ENCODE measurements around the gene AQP5. TPM values are rescaled to one million over a fixed set of nuclear protein-coding genes. Genes with fewer than 3 reads are reported as not detected.

The AQP5 gene
- total and polyA plus RNA-seq, 2 of the 8 experiments (the other 6 are each of a cell fraction or from before 2014, with no cell fraction given): 2.5 to 3.2 TPM

- no peak overlapping the region for H4K5ac ChIP-seq (ENCODE audit: insufficient read length, low read depth, low read length)
- TF ChIP-seq KDM5A (IDR thresholded peaks at IDR 0.05; ENCODE audit: low read length) (no peak), YY1 (IDR thresholded peaks at IDR 0.05; ENCODE audit: low read depth, low read length) (no peak), KDM4A (IDR thresholded peaks at IDR 0.05; ENCODE audit: low read depth, low read length, severe bottlenecking) (no peak), CBX5 (IDR thresholded peaks at IDR 0.05; ENCODE audit: low read depth, low read length) (no peak), GTF2F1 (IDR thresholded peaks at IDR 0.05; ENCODE audit: borderline replicate concordance, low read depth, low read length) (no peak), NANOG (IDR thresholded peaks at IDR 0.05; ENCODE audit: insufficient read depth, low read depth, low read length, poor library complexity, severe bottlenecking) (no peak), CEBPB (IDR thresholded peaks at IDR 0.05; ENCODE audit: low read depth, low read length) (no peak), CBX8 (IDR thresholded peaks at IDR 0.05; ENCODE audit: borderline replicate concordance, low read depth, low read length) (no peak), SUZ12 (IDR thresholded peaks at IDR 0.05; ENCODE audit: low read length) (no peak), SP2 (IDR thresholded peaks at IDR 0.05; ENCODE audit: low read length) (no peak)
- H3K23ac ChIP-seq (ENCODE audit: insufficient read length): no peak overlapping the region
- no peak overlapping the region for H2AK5ac ChIP-seq (ENCODE audit: low read depth, low read length)
- no peak overlapping the region for H4K91ac ChIP-seq (replicated peaks; ENCODE audit: insufficient read length, low read length)
- no peaks in the 10 kb centered on the region for H3K79me1 ChIP-seq (ENCODE audit: low read depth, low read length)
- POLR2A ChIA-PET (ENCODE audit: partially characterized antibody): interaction anchor here (1.7 kb wide), 1 partner anchor 17 kb away, joined by 8 read pairs; no protein-coding TSS in a partner anchor
- no peaks in the 10 kb centered on the region for H3K79me2 ChIP-seq (ENCODE audit: control insufficient read depth in 1 of 2, insufficient read depth in 2 of 2, low read length in 2 of 2)
- H3K36me3 ChIP-seq (ENCODE audit: control insufficient read depth in 2 of 4, insufficient read depth in 4 of 4, low read length in 3 of 4): no peaks in the 10 kb centered on the region
- no peak overlapping the region for H2BK20ac ChIP-seq (ENCODE audit: low read length)
- H3K4ac ChIP-seq (replicated peaks; ENCODE audit: insufficient read length, low read depth, low read length): no peak overlapping the region
- no peak overlapping the region for H3K4me3 ChIP-seq (ENCODE audit: extremely low read depth in 1 of 4, insufficient read depth in 2 of 4, low read depth in 3 of 4, low read length in 4 of 4)
- no peaks in the 10 kb centered on the region for H3K9me3 ChIP-seq (ENCODE audit: insufficient read depth in 2 of 2, low read depth in 1 of 2, low read length in 1 of 2)
- no peaks in the 10 kb centered on the region; the same call in 1 of the 2 replicates for H3K23me2 ChIP-seq (ENCODE audit: low read depth, low read length)
- 84% methylated on average over 3 of the region's 3 CpGs; no CpG with 5 or more reads in 1 of the 2 experiments for WGBS, 2 experiments (ENCODE audit: extremely low coverage in 1 of 2, insufficient coverage in 1 of 2, insufficient read length in 1 of 2, insufficient replicate concordance in 2 of 2, low coverage in 1 of 2, low lambda C conversion rate in 2 of 2, missing lambda C conversion rate in 1 of 2)
- H3K9ac ChIP-seq (replicated peaks in 1 of 4; ENCODE audit: extremely low read depth in 1 of 4, low read depth in 3 of 4, low read length in 3 of 4): no peak overlapping the region
- H3K14ac ChIP-seq (ENCODE audit: insufficient read length): no peak overlapping the region
- FAIRE-seq (no peak), DNase-seq (ENCODE audit: low read depth in 1 of 2, low spot score in 2 of 2) (no peak)
- H2BK5ac ChIP-seq (ENCODE audit: low read depth, low read length): no peak overlapping the region
- H2BK12ac ChIP-seq (ENCODE audit: low read depth, low read length): no peak overlapping the region
- peaks cover 0 to 6% (median 4%) of the 10 kb centered on the region in 4 experiments; a peak in 5 of 7 replicates for H3K4me1 ChIP-seq (replicated peaks in 1 of 4; ENCODE audit: control insufficient read depth in 3 of 4, insufficient read depth in 4 of 4, low read length in 3 of 4)
- H3K56ac ChIP-seq (replicated peaks; ENCODE audit: insufficient read length, low read depth, low read length): no peak overlapping the region
- no peak overlapping the region for H3K4me2 ChIP-seq (ENCODE audit: insufficient read depth in 1 of 2, low read depth in 2 of 2, low read length in 2 of 2)
- H3K27ac ChIP-seq (ENCODE audit: low read depth, low read length): no peak overlapping the region
- no peaks in the 10 kb centered on the region for H4K20me1 ChIP-seq (replicated peaks in 1 of 2; ENCODE audit: control insufficient read depth in 1 of 2, insufficient read depth in 2 of 2, low read length in 2 of 2)
- no peak overlapping the region for H2BK120ac ChIP-seq (replicated peaks; ENCODE audit: low read depth, low read length)
- no peak overlapping the region for H2BK15ac ChIP-seq (ENCODE audit: low read length)
- H4K8ac ChIP-seq (ENCODE audit: extremely low read depth, insufficient read depth, low read length): no peak overlapping the region
- no peak overlapping the region for H2AFZ ChIP-seq (ENCODE audit: low read length)
- no peak overlapping the region for H3K18ac ChIP-seq (ENCODE audit: extremely low read depth, low read length)
- peaks cover 0 to 6% (median 4%) of the 10 kb centered on the region in 4 experiments; a peak in 4 of 7 replicates for H3K27me3 ChIP-seq (replicated peaks in 1 of 4; ENCODE audit: control insufficient read depth in 3 of 4, extremely low read depth in 1 of 4, insufficient read depth in 3 of 4, low read length in 3 of 4)
- CTCF ChIA-PET (ENCODE audit: partially characterized antibody): interaction anchor here (0.7 to 7.6 kb wide), 9 partner anchors 9 to 173 kb away, joined by 3 to 104 read pairs (median 4); partner anchors contain the start of gene AQP6
These were observed 11.8 kb upstream of the AQP5 start for GRCh38 chr12:49949866-49950265.

All from H1 (cell line).